ENCODE data around the gene PHRF1. TPM values are rescaled to one million over a fixed set of nuclear protein-coding genes. Genes with fewer than 3 reads are reported as not detected.

PHRF1 gene
- polyA plus RNA-seq, 1 of the 3 experiments (the other 2 are of a cell fraction): 22.7 TPM

DNA sequence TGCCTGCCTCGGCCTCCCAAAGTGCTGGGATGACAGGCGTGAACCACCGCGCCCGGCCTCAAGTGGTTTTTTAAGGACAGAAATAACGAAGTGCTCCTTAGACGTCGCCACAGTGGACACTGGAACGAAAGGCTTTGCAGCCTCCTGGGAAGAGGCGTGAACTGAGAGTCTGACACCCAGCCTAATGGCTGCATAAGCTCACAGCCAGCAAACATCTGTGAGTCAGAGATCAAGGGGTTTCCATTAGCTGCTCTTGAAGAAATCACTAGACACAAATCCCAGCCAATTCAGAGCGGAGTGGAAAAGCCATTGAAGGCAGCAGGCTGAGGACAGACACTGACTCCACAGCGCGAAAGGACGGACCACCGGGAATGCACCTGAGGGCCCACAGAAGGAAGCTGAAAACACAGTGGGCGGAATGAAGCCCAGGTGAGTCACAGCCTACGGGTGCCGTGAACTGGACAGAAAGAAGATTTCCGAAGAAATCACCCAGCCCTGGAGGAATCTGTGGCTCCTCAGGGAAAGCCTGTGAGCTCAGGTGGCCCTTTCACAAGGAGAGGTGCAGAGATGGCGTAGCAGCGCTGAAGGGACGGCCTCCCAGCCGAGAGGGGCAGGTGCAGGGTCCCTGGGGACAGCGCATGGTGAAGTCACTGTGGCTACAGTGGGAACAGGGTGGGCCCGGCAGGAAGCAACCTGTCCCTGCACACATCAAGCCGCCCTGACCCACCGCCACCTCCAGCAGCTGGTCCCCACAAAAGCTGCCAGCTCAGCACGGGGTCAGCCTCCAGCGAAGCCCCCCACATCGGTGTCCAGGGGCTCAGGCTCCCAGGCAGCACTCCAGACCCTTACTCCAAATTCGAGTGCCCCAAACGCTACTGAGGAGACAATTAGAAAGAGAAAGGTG lies 27.3 kb upstream of the PHRF1 start:
- TF ChIP-seq ELF1 (IDR thresholded peaks at IDR 0.05) (no peak), TCF12 (IDR thresholded peaks at IDR 0.05) (no peak), ZBTB33 (IDR thresholded peaks at IDR 0.05; ENCODE audit: borderline replicate concordance, low read depth) (no peak)
- Histone ChIP-seq H3F3A (replicated peaks; ENCODE audit: insufficient read depth) (no peaks in the 10 kb centered on the region), H3K27ac (ENCODE audit: low read depth in 2 of 2, low read length in 1 of 2) (no peak overlapping the region), H3K4me1 (ENCODE audit: control insufficient read depth in 1 of 2, insufficient read depth in 2 of 2, low read depth in 1 of 2, low read length in 1 of 2) (peaks cover 0 to 4% of the 10 kb centered on the region in 2 experiments; a peak in 1 of 4 replicates), H4K20me1 (ENCODE audit: insufficient read depth) (no peaks in the 10 kb centered on the region), H3K27me3 (ENCODE audit: insufficient read depth) (no peaks in the 10 kb centered on the region), H3K9ac (no peak overlapping the region), H2AFZ (ENCODE audit: low read depth) (no peak overlapping the region), H3K36me3 (replicated peaks in 1 of 2; ENCODE audit: control insufficient read depth in 1 of 2, insufficient read depth in 2 of 2, low read length in 1 of 2) (no peaks in the 10 kb centered on the region), H3K9me3 (no peaks in the 10 kb centered on the region), H3K4me2 (no peak overlapping the region), H3K9me2 (no peaks in the 10 kb centered on the region), H3K79me2 (ENCODE audit: insufficient read depth) (no peaks in the 10 kb centered on the region), H3K4me3 (ENCODE audit: low read depth in 2 of 2, low read length in 1 of 2) (no peak overlapping the region)
- WGBS (ENCODE audit: low lambda C conversion rate): 78% methylated on average over 30 of the region's 32 CpGs
- CTCF ChIA-PET: interaction anchor here (1.5 kb wide), 1 partner anchor 179 kb away, joined by 7 read pairs; no protein-coding TSS in a partner anchor
- no peak for DNase-seq
- POLR2A ChIA-PET: no interaction called here

- no peaks in the 10 kb centered on the region for H4K20me1 ChIP-seq (ENCODE audit: insufficient read depth)
- H2AFZ ChIP-seq (ENCODE audit: low read depth): no peak overlapping the region
- no peaks in the 10 kb centered on the region for H3K9me3 ChIP-seq
- no peaks in the 10 kb centered on the region for H3F3A ChIP-seq (replicated peaks; ENCODE audit: insufficient read depth)
- H3K36me3 ChIP-seq (replicated peaks in 1 of 2; ENCODE audit: control insufficient read depth in 1 of 2, insufficient read depth in 2 of 2, low read length in 1 of 2): no peaks in the 10 kb centered on the region
- 78% methylated on average over 5 of the region's 25 CpGs for WGBS (ENCODE audit: low lambda C conversion rate)
- no peak overlapping the region for H3K4me3 ChIP-seq (ENCODE audit: low read depth in 2 of 2, low read length in 1 of 2)
- H3K9ac ChIP-seq: no peak overlapping the region
- H3K79me2 ChIP-seq (ENCODE audit: insufficient read depth): no peaks in the 10 kb centered on the region
- H3K27me3 ChIP-seq (ENCODE audit: insufficient read depth): no peaks in the 10 kb centered on the region
- CTCF ChIA-PET: interaction anchor here (0.8 to 0.9 kb wide), 2 partner anchors 10 to 147 kb away, joined by 3 read pairs; no protein-coding TSS in a partner anchor
- POLR2A ChIA-PET: no interaction called here
- no peaks in the 10 kb centered on the region for H3K9me2 ChIP-seq
- TF ChIP-seq JUND (IDR thresholded peaks at IDR 0.05) (no peak), RAD21 (IDR thresholded peaks at IDR 0.05; ENCODE audit: low read length) (no peak), TEAD4 (IDR thresholded peaks at IDR 0.05; ENCODE audit: borderline replicate concordance, insufficient read depth) (no peak), FOXM1 (IDR thresholded peaks at IDR 0.05; ENCODE audit: low read depth) (no peak), YY1 (IDR thresholded peaks at IDR 0.05; ENCODE audit: low read depth) (no peak), USF2 (IDR thresholded peaks at IDR 0.05; ENCODE audit: borderline replicate concordance, low read depth, low read length) (no peak), RXRA (IDR thresholded peaks at IDR 0.05; ENCODE audit: borderline replicate concordance, low read depth) (no peak), CHD2 (IDR thresholded peaks at IDR 0.05; ENCODE audit: low read length, partially characterized antibody) (no peak)
- no peak for DNase-seq
- H3K4me1 ChIP-seq (ENCODE audit: control insufficient read depth in 1 of 2, insufficient read depth in 2 of 2, low read depth in 1 of 2, low read length in 1 of 2): peaks cover 0 to 12% of the 10 kb centered on the region in 2 experiments; a peak in 1 of 4 replicates
- H3K4me2 ChIP-seq: no peak overlapping the region
- no peak overlapping the region for H3K27ac ChIP-seq (ENCODE audit: low read depth in 2 of 2, low read length in 1 of 2)
Measured at GRCh38 chr11:550021-550745, 26.1 kb upstream of the PHRF1 start.
